Measurements from ENCODE around the gene SH3BP2.

SH3BP2 gene

GRCh38 chr4:2870082-2870481, 77.2 kb downstream of the SH3BP2 start:
- no peak overlapping the region for H3K4me3 ChIP-seq (ENCODE audit: low read length)
- no peak for TF ChIP-seq ZNF274 (IDR thresholded peaks at IDR 0.05; ENCODE audit: low read depth, low read length)

GRCh38 chr4:2871466-2871865, 78.6 kb downstream of the SH3BP2 start:
- TF ChIP-seq ZNF274 (IDR thresholded peaks at IDR 0.05; ENCODE audit: low read depth, low read length): no peak

GRCh38 chr4:2871911-2872310, 79.0 kb downstream of the SH3BP2 start:
- H3K4me3 ChIP-seq (ENCODE audit: low read length): no peak overlapping the region
- no peak for TF ChIP-seq ZNF274 (IDR thresholded peaks at IDR 0.05; ENCODE audit: low read depth, low read length)

More at GRCh38 chr4:2871466-2871865, 78.6 kb downstream of the SH3BP2 start:
- H3K4me3 ChIP-seq (ENCODE audit: low read length): no peak overlapping the region

DNA sequence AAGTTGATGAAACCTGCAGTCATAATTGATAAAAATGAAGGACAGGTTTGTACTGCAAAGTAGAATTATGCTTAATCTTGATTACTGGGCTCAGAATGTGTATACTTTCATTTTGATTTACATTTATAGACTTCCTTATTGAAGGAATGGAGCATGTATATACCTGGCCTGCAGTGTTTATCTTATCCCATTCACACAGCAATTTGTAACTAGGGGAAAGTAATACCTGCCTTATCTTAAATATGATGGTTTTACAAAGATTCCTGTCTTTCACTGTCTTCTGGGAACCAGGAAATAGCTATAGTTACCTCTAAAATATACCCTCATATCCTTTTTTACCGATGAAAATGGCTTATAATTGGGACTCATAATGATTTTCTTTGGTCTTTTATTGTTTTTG, 80.4 kb downstream of the SH3BP2 start:
- TF ChIP-seq ZNF274 (IDR thresholded peaks at IDR 0.05; ENCODE audit: low read depth, low read length): no peak

GRCh38 chr4:2874861-2875260, 82.0 kb downstream of the SH3BP2 start:
- TF ChIP-seq ZNF274 (IDR thresholded peaks at IDR 0.05; ENCODE audit: low read depth, low read length): no peak
- no peak overlapping the region for H3K4me3 ChIP-seq (ENCODE audit: low read length)

More for the DNA sequence above, 80.4 kb downstream of the SH3BP2 start:
- H3K4me3 ChIP-seq (ENCODE audit: low read length): no peak overlapping the region

DNA sequence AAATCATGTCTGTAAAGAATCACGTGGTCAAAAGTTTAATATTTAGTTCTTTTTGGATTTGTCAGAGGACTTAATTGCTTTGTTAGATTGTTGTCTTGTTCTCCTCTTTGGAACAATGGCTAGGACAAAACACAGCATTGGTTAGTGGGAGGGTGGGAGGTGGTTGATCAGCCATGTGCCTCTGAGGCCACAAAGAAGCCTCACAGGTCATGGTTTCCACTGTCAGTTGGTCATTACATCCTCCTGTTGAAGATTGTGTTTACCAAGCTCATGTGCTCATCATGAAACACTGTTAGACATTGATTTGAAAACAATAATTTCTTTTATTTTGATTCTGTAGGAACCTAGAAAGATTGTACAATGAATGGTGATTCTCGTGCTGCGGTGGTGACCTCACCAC, 82.7 kb downstream of the SH3BP2 start:
- TF ChIP-seq ZNF274 (IDR thresholded peaks at IDR 0.05; ENCODE audit: low read depth, low read length): no peak
- H3K4me3 ChIP-seq (ENCODE audit: low read length): no peak overlapping the region

DNA sequence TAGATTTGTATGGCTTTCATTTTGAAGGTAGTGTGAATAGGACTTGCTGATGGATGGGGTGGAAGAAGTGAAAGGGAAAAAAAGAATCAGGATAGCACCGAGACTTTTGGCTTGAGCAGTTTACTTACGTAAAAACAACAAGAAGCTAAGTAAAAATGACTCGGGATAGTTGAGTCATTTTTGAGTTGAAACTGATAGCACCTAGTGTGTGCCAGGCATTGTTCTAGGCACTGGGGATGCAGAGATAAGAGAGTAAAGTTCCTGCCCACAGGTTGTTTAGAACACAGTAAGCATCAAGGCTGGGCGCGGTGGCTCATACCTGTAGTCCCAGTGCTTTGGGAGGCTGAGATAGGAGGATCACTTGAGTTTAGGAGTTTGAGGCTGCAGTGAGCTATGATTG, 85.5 kb downstream of the SH3BP2 start:
- no peak overlapping the region for H3K4me3 ChIP-seq (ENCODE audit: low read length)
- TF ChIP-seq ZNF274 (IDR thresholded peaks at IDR 0.05; ENCODE audit: low read depth, low read length): no peak

- TF ChIP-seq ZNF274 (IDR thresholded peaks at IDR 0.05; ENCODE audit: low read depth, low read length): no peak
Observed at GRCh38 chr4:2879026-2879425, 86.1 kb downstream of the SH3BP2 start.

DNA sequence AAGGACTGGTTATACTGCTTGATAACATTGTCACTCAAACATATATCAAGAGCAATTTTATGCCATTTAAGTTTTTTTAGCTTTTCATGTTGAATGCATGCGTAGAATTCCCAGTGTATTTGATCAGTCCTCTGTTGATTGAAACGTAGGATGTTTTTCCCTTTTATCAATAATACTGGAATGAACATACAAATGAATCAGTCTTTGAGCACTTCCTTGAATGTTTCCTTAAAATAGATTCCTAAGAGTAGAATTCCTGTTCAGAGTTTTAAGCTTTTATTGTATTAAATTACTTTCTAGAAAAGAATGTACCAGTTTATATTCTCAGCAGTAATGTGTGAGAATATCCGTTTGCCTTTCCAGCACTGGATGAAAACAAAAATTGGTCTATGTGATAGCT, 88.5 kb downstream of the SH3BP2 start:
- TF ChIP-seq ZNF274 (IDR thresholded peaks at IDR 0.05; ENCODE audit: low read depth, low read length): no peak
- no peak overlapping the region for H3K4me3 ChIP-seq (ENCODE audit: low read length)

More at GRCh38 chr4:2879026-2879425, 86.1 kb downstream of the SH3BP2 start:
- no peak overlapping the region for H3K4me3 ChIP-seq (ENCODE audit: low read length)

DNA sequence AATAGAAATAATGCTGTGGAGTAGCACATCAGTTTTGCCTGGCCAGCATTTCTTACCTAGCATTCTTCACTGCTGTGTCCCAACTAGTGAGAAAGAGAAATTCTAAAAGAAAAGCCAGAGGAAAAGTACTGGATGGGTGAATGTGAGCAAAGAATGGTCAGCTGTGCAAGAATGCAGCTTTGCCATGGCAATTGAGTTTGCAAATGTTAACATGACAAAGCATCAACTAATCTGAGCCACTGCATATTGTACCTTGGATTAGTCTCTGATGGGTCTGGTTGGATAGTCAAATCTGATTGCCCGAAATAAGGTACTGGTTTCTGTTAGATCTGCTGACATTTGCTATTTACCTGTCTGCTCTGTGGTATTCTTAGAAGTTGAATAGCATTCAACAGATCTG, 89.5 kb downstream of the SH3BP2 start:
- H3K4me3 ChIP-seq (ENCODE audit: low read length): no peak overlapping the region
- TF ChIP-seq ZNF274 (IDR thresholded peaks at IDR 0.05; ENCODE audit: low read depth, low read length): no peak

- H3K4me3 ChIP-seq (ENCODE audit: low read length): no peak overlapping the region
- no peak for TF ChIP-seq ZNF274 (IDR thresholded peaks at IDR 0.05; ENCODE audit: low read depth, low read length)
Observed at GRCh38 chr4:2886161-2886560, 93.3 kb downstream of the SH3BP2 start.

GRCh38 chr4:2886622-2887021, 93.7 kb downstream of the SH3BP2 start:
- H3K4me3 ChIP-seq (ENCODE audit: low read length): no peak overlapping the region
- TF ChIP-seq ZNF274 (IDR thresholded peaks at IDR 0.05; ENCODE audit: low read depth, low read length): no peak

DNA sequence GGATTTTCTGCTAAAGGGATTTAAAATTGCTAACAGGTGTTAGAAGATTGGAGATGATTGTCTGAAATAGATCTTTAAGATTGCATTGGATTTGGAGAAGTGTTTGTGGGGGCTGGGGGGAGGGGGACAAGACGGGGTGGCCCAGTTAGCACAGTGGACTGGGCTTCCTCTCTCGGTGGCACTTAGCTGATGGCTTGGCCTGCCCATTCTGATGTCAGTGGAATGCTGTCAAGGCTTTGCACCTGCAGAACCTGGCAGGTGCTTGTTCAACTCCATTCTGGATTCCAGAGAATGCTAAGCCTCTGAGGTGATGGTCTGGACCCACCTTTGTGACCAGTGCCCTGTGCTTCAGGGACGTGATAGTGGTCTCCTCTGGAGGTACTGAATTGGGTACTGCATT, 94.5 kb downstream of the SH3BP2 start:
- H3K4me3 ChIP-seq (ENCODE audit: low read length): no peak overlapping the region
- no peak for TF ChIP-seq ZNF274 (IDR thresholded peaks at IDR 0.05; ENCODE audit: low read depth, low read length)

- no peak overlapping the region for H3K4me3 ChIP-seq (ENCODE audit: low read length)
- no peak for TF ChIP-seq ZNF274 (IDR thresholded peaks at IDR 0.05; ENCODE audit: low read depth, low read length)
Observed at GRCh38 chr4:2888886-2889285, 96.0 kb downstream of the SH3BP2 start.
